ENCODE measurements around the gene NEURL1B.

Gene NEURL1B

GRCh38 chr5:172602783-172603231, 38.3 kb upstream of the NEURL1B start:
- no peak for DNase-seq (ENCODE audit: low read depth)
- no peak overlapping the region for H3K4me3 ChIP-seq (ENCODE audit: low read length)
- no peak for TF ChIP-seq CTCF (IDR thresholded peaks at IDR 0.05; ENCODE audit: insufficient read depth, low read depth, low read length, missing control alignments)

GRCh38 chr5:172603251-172603806, 37.7 kb upstream of the NEURL1B start:
- no peak for TF ChIP-seq CTCF (IDR thresholded peaks at IDR 0.05; ENCODE audit: insufficient read depth, low read depth, low read length, missing control alignments)
- no peak for DNase-seq (ENCODE audit: low read depth)
- no peak overlapping the region for H3K4me3 ChIP-seq (ENCODE audit: low read length)

GRCh38 chr5:172605466-172605865, 35.6 kb upstream of the NEURL1B start:
- peak; percentile 54 for DNase-seq (ENCODE audit: low read depth)
- TF ChIP-seq CTCF (IDR thresholded peaks at IDR 0.05; ENCODE audit: insufficient read depth, low read depth, low read length, missing control alignments), result no peak
- no peak overlapping the region for H3K4me3 ChIP-seq (ENCODE audit: low read length)

GRCh38 chr5:172606156-172606785, 34.8 kb upstream of the NEURL1B start:
- no peak for TF ChIP-seq CTCF (IDR thresholded peaks at IDR 0.05; ENCODE audit: insufficient read depth, low read depth, low read length, missing control alignments)
- H3K4me3 ChIP-seq (ENCODE audit: low read length), result no peak overlapping the region
- no peak for DNase-seq (ENCODE audit: low read depth)

GRCh38 chr5:172607213-172607793, 33.8 kb upstream of the NEURL1B start:
- peak; percentile 60 for DNase-seq (ENCODE audit: low read depth)

GRCh38 chr5:172608773-172609172, 32.3 kb upstream of the NEURL1B start:
- no peak overlapping the region for H3K4me3 ChIP-seq (ENCODE audit: low read length)
- DNase-seq (ENCODE audit: low read depth), result no peak
- TF ChIP-seq CTCF (IDR thresholded peaks at IDR 0.05; ENCODE audit: insufficient read depth, low read depth, low read length, missing control alignments), result no peak

More at GRCh38 chr5:172607213-172607793, 33.8 kb upstream of the NEURL1B start:
- no peak overlapping the region for H3K4me3 ChIP-seq (ENCODE audit: low read length)
- TF ChIP-seq CTCF (IDR thresholded peaks at IDR 0.05; ENCODE audit: insufficient read depth, low read depth, low read length, missing control alignments), result no peak
